HG03175 (cell line): ENCODE data around the gene CD52.

Experiments
- ATAC-seq: cut with Tn5 transposase; IDR thresholded peaks from one replicate; pipeline ENCODE4 v1.9.1; 2021; ENCODE audit warnings: mild to moderate bottlenecking, moderate library complexity; ENCODE audit not compliant: unreplicated experiment

Gene CD52, protein sequence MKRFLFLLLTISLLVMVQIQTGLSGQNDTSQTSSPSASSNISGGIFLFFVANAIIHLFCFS

DNA sequence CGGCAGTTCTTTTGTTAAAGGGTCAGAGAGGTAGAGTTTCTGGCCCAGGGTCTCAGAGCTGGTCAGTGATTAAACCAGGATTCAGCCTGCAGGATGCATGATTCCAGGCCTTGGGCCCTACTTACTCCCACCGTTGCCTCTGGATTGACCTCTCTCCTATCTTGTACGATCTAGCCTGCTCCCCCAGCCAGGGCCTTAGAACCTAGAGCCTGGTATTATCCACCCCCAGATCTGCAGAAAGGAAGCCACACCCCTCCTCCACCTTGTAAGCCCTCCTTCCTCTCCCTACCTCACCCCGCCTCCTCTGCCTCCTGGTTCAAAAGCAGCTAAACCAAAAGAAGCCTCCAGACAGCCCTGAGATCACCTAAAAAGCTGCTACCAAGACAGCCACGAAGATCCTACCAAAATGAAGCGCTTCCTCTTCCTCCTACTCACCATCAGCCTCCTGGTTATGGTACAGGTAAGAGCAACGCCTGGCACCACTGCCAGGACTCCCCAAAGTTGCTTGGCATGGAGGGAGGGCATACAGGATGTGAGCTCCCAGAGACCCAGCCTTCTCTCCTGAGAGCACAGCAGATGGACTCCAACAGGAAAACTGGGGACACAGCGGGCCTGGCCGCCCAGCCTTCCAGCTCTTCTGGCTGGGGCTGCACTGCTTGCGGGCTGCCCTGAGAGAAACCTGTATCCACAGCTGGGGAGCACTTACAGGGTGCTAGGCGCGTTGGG lies at the start of gene CD52:
TSS of gene CD52 (plus strand) at position 347 of the 726 bp plus-strand sequence. CDS start at position 407, 60 bp downstream.
- peak; percentile 40 for ATAC-seq

DNA sequence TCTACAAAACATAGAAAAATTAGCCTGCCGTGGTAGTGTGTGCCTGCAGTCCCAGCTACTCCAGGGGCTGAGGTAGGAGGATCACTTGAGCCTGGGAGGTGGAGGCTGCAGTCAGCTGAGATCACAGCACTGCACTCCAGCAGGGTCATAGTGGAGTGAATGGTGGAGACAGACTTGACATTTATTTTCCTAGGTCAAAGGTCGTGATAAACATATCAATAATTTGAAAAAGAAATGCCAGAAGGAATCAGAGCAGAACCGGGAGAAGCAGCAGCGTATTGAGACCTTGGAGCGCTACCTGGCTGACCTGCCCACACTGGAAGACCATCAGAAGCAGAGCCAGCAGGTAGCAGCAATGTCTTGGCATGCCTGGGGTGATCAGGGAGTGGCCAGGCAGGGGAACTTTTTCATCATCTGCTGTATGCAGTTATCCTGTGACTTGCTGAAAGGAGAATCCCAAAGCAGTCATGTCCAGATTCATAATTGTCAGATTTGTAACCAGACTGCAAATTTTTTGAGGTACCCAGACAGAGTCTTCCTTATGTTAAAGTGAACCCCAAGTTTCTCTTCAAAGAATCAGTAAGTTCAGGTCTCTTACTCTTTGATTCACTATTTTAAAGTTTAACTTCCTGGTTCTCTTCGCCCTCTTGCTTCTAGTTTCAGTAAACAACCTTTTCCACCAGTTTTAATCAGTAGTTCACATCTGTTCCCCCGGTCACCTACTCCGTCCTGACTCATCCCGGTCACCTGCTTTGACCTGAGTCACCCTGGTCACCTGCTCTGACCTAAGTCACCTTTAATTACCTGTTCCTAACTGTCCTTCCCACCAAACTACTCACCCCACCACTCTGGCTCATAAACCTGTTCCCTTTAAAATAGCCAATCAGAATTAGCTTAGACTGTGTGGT lies 49.2 kb upstream of the CD52 start:
- ATAC-seq = no peak

DNA sequence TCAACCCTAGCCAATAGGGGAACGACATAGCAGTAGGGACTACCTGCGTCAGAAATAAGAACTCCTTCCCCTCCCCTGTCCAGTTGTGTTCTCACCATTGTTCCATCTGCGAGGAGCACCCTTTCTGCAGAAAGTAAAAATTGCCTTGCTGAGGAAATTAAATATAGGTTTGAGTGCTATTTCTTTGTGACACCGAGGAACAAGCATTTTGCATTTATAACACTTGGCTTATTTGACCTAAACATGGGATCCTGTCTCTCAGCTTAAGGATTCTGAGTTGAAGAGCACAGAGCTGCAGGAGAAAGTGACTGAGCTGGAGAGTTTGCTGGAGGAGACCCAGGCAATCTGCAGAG lies 48.6 kb upstream of the CD52 start:
- no peak for ATAC-seq

DNA sequence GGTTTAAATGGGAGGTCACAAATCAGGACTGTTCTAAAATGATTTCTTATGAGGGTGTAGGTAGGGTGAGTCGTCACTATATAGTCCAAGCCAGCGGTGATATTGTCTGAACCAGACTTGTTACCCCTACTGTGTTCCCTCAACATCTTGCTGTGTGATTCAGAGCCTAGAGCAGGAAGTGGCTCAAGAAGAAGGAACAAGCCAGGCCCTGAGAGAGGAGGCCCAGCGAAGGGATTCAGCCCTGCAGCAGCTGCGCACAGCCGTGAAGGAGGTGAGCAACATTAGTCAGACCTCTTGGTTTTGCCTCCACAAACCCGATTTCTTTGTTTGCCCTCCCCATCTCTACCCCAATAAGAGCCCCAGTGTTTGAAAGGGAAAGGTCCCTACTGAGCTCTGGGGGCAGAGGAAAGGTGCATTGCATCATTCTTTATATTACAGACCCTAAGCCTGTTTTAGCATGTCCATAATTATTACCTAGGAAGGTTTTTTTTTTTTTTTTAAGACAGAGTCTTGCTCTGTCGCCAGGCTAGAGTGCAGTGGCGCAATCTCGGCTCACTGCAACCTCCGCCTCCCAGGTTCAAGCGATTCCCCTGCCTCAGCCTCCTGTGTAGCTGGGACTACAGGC lies 42.8 kb upstream of the CD52 start:
- no peak for ATAC-seq

DNA sequence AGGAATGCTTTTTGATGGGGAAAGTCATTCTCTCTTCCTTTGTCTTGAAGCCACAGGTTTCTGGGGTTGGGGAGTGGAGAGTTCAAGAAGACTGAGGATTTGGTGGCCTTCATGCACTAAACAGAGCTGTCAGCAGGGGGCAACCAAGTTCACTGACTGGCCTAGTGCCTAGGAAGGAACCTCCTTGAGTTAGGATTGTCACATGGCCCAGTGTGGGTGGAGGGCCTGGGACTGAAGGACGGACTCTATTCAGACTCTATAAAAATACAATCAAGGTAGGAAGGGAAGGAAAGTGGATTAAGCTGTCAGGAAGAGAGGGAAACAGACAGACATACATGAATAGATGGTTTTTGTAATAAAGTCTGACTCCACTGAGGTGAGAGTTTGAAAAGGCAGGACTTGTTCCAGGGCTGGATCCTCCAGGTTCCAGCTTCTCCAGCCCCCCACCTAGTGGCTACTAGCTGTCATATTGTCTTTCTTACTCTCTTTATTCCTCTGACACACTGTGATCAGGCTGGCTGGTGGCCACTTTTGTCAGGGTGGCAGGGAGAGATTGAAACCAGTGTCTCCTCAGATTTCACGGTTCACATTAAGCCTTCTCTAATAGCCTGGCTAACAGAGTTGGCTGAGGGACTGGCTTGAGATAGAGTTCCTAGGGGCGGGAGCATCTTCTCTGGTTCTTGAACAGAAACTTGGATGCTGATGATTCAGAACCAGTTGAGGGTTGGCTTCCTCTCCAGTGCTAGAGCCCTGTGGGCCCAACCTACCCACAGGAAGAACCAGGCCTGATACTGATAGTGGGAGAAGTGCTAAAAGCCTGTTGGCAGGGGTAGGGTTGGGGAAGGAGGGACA lies 42.0 kb upstream of the CD52 start:
- ATAC-seq = peak; percentile 36

DNA sequence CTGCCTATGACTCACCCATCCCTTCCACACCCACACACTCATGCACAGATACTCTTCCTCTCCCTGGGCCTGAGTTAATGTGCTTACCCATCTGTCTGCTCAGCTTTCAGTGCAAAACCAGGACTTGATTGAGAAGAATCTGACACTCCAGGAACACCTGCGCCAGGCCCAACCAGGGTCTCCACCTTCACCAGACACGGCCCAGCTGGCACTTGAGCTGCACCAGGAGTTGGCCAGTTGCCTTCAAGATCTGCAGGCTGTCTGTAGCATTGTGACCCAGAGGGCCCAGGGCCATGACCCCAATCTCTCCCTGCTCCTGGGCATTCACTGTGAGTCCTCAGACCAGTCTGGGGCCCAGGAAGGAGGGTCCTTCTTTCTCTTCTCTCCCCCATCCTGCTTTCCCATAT lies 41.3 kb upstream of the CD52 start:
- ATAC-seq = no peak

DNA sequence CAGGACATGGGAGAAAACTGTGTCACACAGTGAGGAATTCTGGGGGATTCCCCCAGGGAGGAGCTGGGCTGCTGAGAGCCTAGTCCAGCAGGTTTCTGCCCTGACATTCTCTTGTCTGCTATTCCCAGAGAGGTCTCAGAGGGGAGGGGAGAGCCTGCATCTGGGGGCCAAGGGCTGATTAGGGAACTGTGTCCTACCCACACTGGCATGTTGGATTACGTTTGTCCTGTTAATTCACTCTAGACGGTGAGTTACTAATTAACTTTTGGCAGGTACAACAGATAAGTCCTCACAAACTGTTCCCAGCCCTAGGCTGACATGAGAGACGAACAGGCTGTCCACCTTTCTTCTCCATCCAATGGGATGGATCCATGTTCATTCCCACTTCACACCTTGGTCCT lies 40.5 kb upstream of the CD52 start:
- ATAC-seq = no peak

DNA sequence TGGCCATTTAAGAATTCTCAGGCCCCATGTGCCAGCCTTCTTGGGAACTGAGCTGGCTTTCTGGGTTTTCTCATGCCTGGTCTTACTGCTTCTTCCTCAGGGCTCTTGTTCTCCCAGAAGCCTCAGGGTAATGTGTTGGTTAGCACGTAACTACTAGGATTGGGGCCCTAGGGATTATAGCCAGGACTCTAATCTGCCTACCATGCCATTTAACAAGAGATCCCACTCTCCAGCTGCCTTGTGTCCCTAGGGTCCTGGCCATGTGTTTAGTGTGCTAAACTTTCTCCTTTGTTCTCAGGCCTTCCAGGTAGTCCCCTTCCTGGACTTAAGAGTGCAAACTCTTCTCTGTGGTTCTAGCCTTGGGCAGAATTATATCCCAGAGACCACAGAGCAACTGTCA lies 40.0 kb upstream of the CD52 start:
- no peak for ATAC-seq

DNA sequence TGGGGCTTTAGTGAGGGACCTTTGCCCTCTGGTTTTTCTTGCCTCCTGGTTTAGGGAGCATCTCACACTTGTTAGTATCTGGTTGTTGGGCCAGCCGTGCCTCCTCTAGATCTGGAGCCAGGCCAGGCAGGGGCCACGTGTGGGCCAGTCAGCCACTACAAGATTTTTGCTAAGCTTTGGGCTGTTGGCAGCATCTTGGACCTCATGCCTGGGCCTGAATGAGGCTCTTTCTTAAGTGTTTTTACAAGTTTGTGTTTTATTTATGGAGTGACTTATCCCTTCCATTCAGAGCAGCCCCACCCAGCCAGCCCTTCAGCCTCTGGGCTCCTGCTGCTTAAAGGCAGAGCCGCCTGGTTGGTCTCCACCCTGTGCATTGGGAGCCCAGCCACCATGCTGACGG lies 39.5 kb upstream of the CD52 start:
- ATAC-seq = no peak

DNA sequence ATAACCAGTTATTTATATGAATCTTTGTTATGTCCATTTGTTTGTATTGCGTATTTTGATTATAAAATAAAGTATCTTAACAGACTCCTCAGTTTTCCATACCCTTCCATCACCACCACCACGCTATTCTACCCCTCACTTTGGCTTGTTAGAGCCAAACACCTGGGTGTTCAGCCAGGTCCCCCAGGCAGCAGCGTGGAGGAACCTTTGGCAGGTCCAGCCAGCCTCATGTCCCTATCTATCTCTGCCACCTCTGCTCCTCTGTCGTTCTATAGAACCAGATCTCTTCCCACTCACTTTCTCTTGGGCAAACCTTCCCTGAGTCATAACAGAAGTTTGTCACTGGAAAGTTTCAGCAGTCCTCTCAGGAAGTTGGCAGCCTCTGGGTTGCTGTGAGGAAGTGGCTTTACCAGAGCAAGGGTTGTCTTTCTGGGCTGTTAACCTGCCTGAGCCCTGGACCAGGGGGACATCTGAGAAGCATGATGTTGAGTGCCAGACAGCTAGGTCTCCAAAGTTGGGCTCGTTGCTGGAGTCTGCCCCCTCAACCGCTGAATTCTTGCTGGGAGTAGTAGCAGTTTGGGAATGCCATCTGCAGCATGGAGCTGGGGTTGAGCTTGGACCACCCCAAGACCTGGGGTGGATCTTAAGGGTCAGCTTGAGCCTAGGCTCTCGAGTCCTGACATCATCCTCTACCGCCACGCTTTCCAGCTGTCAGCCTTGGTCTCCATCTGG lies 38.9 kb upstream of the CD52 start:
- ATAC-seq = no peak

DNA sequence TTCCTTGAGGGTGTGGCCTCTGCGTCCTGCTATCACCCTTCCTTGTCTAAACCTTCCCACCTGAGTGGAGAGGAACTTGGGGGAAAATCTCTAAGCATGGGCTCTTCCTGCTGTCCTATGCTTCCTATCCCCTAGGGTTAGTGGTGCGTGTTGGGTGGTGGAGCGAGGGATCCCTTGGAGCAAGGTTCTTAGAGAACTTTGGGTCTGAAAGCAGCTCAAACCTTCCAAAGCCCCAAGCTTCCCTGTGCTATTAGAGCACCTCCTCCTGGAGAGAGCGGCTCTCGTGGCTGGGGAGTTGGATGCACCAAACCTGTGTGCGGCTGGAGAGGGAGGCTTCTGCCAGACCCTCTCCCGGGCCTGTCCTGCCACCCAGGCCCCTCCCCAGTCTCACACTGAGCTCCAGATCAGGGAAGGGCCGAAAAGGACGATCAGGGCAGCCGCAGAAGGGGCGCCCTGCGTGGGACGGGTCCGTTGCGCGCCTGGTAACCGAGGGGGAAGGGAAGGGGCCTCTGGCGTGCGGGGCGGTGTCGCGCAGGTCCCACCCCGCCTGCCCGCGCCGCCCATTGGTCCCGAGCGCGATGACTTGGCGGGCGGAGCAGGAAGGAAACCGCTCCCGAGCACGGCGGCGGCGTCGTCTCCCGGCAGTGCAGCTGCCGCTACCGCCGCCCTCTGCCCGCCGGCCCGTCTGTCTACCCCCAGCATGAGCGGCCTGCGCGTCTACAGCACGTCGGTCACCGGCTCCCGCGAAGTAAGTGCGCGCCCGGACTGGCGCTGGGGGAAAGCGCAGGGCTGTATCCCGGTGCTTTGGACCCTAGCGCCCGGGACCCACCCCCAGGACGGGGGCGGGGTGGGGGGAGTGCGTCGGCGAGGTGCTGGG lies 38.1 kb upstream of the CD52 start, which contains the start of gene SH3BGRL3:
TSS of gene SH3BGRL3 (plus strand) at position 631 of the 877 bp plus-strand sequence. CDS start at position 701, 70 bp downstream.
- peak; percentile 55 for ATAC-seq

DNA sequence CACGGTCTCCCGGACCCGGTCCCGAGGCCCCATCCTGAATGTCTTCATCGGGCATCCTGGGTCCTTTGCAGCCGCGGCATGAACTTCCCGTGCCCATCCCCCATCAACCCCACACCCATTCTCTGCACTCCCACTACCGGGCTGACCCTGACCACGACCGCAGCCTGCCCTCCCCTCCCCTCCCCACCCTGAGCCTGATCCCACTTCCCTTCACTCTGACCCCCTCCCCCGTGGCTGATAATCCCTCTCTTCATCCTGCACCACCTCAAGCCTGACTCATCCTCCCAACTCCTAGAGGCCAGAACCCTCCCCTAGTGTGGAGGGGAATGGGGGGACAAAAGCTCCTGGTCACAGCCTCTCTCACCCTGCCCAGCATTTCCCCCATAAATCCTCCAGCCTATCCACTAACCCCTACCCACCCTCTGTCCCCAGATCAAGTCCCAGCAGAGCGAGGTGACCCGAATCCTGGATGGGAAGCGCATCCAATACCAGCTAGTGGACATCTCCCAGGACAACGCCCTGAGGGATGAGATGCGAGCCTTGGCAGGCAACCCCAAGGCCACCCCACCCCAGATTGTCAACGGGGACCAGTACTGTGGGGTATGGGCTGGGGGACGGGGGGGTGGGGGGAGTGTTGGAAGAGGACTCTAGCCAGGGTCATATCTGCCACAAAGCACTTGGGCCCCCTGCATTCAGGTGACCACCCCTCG lies 37.3 kb upstream of the CD52 start:
- ATAC-seq = no peak

DNA sequence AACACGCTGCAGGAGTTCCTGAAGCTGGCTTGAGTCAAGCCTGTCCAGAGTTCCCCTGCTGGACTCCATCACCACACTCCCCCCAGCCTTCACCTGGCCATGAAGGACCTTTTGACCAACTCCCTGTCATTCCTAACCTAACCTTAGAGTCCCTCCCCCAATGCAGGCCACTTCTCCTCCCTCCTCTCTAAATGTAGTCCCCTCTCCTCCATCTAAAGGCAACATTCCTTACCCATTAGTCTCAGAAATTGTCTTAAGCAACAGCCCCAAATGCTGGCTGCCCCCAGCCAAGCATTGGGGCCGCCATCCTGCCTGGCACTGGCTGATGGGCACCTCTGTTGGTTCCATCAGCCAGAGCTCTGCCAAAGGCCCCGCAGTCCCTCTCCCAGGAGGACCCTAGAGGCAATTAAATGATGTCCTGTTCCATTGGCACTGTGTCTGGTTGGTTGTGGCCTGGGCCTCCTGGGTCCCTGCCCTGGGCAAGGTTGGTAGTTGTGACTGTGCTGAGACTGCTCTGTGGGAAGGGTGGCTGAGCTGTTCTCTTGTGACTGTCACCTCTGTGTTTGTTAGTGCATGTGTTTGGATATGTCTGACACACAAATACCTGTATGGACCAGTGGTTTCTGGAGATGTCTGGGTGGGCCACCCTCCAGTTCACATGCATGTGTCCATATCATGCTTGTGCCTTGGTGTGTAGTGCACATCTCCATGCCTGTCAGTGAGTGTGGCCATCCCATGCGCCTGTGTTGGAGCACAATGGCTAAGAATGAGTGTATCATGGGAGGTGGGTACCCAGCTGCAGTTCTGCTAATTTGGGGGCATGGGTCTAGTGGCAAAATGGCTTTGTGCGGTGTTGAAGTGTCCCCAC lies 36.4 kb upstream of the CD52 start:
- no peak for ATAC-seq

DNA sequence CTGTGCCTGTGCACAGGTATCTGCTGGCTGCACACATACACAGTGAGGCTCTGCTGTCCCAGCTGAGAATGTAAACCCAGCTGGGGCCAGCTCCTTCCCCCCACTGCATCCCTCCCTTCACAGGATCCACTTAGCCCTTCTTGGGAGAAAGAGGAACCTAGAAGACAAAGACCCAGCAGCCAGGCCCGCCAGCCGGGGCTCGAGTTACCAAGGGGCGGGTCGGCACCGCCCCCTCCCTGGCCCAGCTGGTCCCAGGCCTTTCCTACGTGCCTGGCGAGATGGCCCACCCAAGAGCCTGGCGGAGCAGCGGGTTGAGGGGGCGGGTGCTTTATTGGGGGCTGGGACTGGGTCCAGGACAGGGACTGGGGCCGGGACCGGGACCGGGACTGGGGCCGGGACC lies 35.8 kb upstream of the CD52 start:
- no peak for ATAC-seq

DNA sequence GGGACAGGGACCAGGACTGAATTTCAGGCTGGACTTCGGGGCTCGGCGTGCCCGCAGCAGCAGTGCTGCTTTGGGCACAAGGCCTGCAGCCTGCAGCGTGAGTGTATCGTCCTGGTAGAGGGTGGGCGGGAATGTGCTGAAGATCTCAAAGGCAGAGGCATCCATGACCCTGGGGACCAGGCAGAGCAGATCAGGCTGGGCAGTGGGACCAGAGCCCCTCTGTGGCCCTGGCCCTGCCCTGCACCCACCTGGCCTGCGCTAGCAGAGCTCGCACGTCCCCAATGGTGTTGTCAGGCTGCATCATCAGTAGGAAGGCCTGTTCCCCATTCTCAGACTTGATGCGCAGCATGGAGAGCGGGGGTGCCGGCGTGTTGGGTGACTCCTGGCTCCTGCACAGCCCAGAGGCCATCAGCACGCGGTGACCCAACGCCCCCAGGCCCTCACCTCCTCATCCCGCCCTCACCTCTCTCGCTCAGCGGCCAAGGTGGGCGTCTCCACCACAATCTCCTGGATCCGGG lies 35.3 kb upstream of the CD52 start:
- ATAC-seq = no peak

DNA sequence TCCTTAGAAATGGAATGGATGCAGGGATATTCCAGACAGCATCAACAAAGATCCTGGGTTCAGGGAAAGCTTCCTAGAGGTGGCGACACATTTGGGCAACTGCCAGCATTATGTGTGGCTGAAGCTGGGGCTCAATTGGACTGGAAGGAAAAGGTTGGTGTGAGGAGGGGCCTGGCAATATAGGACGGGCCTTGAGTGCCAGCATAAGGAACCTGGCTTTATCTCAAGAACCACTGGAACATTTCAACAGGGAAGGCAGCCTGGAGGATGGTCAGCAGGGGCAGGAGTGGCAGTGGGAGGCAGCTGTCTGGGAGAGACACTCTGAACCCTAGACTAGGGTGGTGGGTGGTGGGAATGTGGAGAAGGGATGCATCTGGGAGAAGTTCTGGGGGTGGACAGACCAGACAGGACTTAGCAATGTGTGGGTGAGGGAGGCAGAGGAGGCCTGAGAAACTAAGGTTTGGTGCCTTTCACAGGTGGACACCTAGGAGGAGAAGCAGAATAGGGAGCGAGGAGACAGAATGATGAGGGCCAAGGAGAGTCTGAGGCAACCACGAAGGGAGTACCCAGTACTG lies 34.4 kb upstream of the CD52 start:
- no peak for ATAC-seq
